HG03575 (cell line): ENCODE results near the gene SLC35F6.
"Not testable (repeated sequence)": the region's sequence is repeated elsewhere in the genome, so short reads cannot be mapped to it uniquely, and the experiment has no call there.

Experiments used
- ATAC-seq: cut with Tn5 transposase; IDR thresholded peaks from one replicate; pipeline ENCODE4 v1.9.1; 2021; ENCODE audit not compliant: unreplicated experiment, insufficient number of reproducible peaks, low FRiP score; ENCODE audit errors: extremely low read depth

SLC35F6 gene

GRCh38 chr2:26749787-26750420, 14.2 kb upstream of the SLC35F6 start:
- ATAC-seq: not testable (repeated sequence)

GRCh38 chr2:26750467-26750866, 13.6 kb upstream of the SLC35F6 start:
- not testable (repeated sequence) for ATAC-seq

- ATAC-seq: no peak
Observed at GRCh38 chr2:26752656-26753055, 11.4 kb upstream of the SLC35F6 start.

GRCh38 chr2:26754539-26754938, 9.5 kb upstream of the SLC35F6 start:
- no peak for ATAC-seq

GRCh38 chr2:26754972-26755670, 9.0 kb upstream of the SLC35F6 start:
- ATAC-seq: no peak

GRCh38 chr2:26756337-26756736, 7.7 kb upstream of the SLC35F6 start:
- no peak for ATAC-seq

GRCh38 chr2:26757873-26758789, 6.0 kb upstream of the SLC35F6 start:
- no peak for ATAC-seq

- no peak for ATAC-seq
Observed at GRCh38 chr2:26758790-26759321, 5.2 kb upstream of the SLC35F6 start.

GRCh38 chr2:26759845-26760244, 4.2 kb upstream of the SLC35F6 start:
- no peak for ATAC-seq

GRCh38 chr2:26760991-26761390, 3.1 kb upstream of the SLC35F6 start:
- not testable (repeated sequence) for ATAC-seq

- no peak for ATAC-seq
Observed at GRCh38 chr2:26763019-26763418, 1.1 kb upstream of the SLC35F6 start.

GRCh38 chr2:26764906-26765305, 822 bp downstream of the SLC35F6 start:
- ATAC-seq: no peak

- ATAC-seq: no peak
Observed at GRCh38 chr2:26765475-26766200, 1.6 kb downstream of the SLC35F6 start.

- no peak for ATAC-seq
Observed at GRCh38 chr2:26767129-26767528, 3.0 kb downstream of the SLC35F6 start.

GRCh38 chr2:26767894-26768487, 3.9 kb downstream of the SLC35F6 start:
- no peak for ATAC-seq

GRCh38 chr2:26768759-26769088, 4.6 kb downstream of the SLC35F6 start:
- no peak for ATAC-seq

- no peak for ATAC-seq
Observed at GRCh38 chr2:26769089-26769761, 5.1 kb downstream of the SLC35F6 start.

GRCh38 chr2:26770986-26771586, 7.0 kb downstream of the SLC35F6 start:
- ATAC-seq: no peak
